Epithelial cell of proximal tubule (primary cell): ENCODE results near the gene GOLGA8B. TPM values are rescaled to one million over a fixed set of nuclear protein-coding genes. Genes with fewer than 3 reads are reported as not detected.
"Not testable (repeated sequence)": the region's sequence is repeated elsewhere in the genome, so short reads cannot be mapped to it uniquely, and the experiment has no call there.

ENCODE experiments used
- DNase-seq: peaks from one replicate; pipeline ENCODE4 v3.0.0-alpha.2; 2011; ENCODE audit warnings: low read depth
- H3K4me3 ChIP-seq: 2 replicates; pipeline ENCODE4 v1.5.1; 2011; ENCODE audit warnings: low read depth, mild to moderate bottlenecking, low read length
- total RNA-seq: library from RNA; depleted of rRNA; stranded (reverse); fragments of >200 nt; gene quantifications from 2 replicates; pipeline ENCODE4 v1.2.3, GENCODE V29; 2015

The GOLGA8B gene
- total RNA-seq, 1 donor from 2014 or later, result 56.4 TPM

- DNase-seq, H3K4me3 ChIP-seq: not testable (repeated sequence)
Measured at GRCh38 chr15:34559764-34560163, 23.7 kb downstream of the GOLGA8B start.

GRCh38 chr15:34555162-34555561, 28.3 kb downstream of the GOLGA8B start:
- not testable (repeated sequence) for DNase-seq, H3K4me3 ChIP-seq

GRCh38 chr15:34554716-34555115, 28.7 kb downstream of the GOLGA8B start:
- H3K4me3 ChIP-seq, DNase-seq: not testable (repeated sequence)

GRCh38 chr15:34554126-34554525, 29.3 kb downstream of the GOLGA8B start:
- not testable (repeated sequence) for DNase-seq, H3K4me3 ChIP-seq

GRCh38 chr15:34550129-34550528, 33.3 kb downstream of the GOLGA8B start:
- DNase-seq, H3K4me3 ChIP-seq: not testable (repeated sequence)

GRCh38 chr15:34549381-34549809, 34.1 kb downstream of the GOLGA8B start:
- not testable (repeated sequence) for H3K4me3 ChIP-seq, DNase-seq

- H3K4me3 ChIP-seq, DNase-seq: not testable (repeated sequence)
Measured at GRCh38 chr15:34543860-34544649, 39.4 kb downstream of the GOLGA8B start.

GRCh38 chr15:34535857-34536256, 47.6 kb downstream of the GOLGA8B start:
- not testable (repeated sequence) for DNase-seq, H3K4me3 ChIP-seq

Other genes starting within 250 kb of the GOLGA8B start
- gene SLC12A6, start 245.9 kb downstream of the GOLGA8B start, total RNA-seq, result 4.8 and 8.3 TPM in 2 replicates
- gene NOP10, start 240.5 kb downstream of the GOLGA8B start, total RNA-seq, result 319 TPM in 2 replicates
- gene NUTM1, start 240.3 kb downstream of the GOLGA8B start, total RNA-seq, result not detected in 2 replicates
- gene LPCAT4, start 216.5 kb downstream of the GOLGA8B start, total RNA-seq, result 13.2 and 33.2 TPM in 2 replicates
- 5.8 and 14.3 TPM in 2 replicates for gene GOLGA8A, start 145.8 kb downstream of the GOLGA8B start, total RNA-seq
- not detected in 2 replicates for gene GJD2, start 171.3 kb upstream of the GOLGA8B start, total RNA-seq
- gene ACTC1, start 211.9 kb upstream of the GOLGA8B start, total RNA-seq, result not detected in 2 replicates